HEK293 (cell line): ENCODE data around the gene MRPL51.
"Not testable (repeated sequence)": the region's sequence is repeated elsewhere in the genome, so short reads cannot be mapped to it uniquely, and the experiment has no call there.

Experiments
- CTCF ChIA-PET: fragments of 350-600 bp; formaldehyde crosslinking; extraction: SDS; loops from one replicate; lab custom pipeline; 2021; ENCODE audit warnings: antibody characterized with exemption; lab: Yijun Ruan, JAX
- POLR2A ChIA-PET: fragments of 300-600 bp; formaldehyde crosslinking; extraction: SDS; loops from one replicate; lab custom pipeline; 2020; ENCODE audit warnings: antibody characterized with exemption, inconsistent platforms; lab: Yijun Ruan, JAX
- H3K27ac ChIP-seq: fragments of 200-500 bp; sonication (Bioruptor generic); 2 replicates; pipeline ENCODE4 v1.5.1; 2014; ENCODE audit warnings: low read depth, low read length, control low read depth, inconsistent platforms; ENCODE audit errors: extremely low read depth
- H3K36me3 ChIP-seq, 2 experiments: fragments of 200-500 bp in 1 of 2; sonication (Bioruptor generic) in 1 of 2; 1 replicate in 1 of 2; 2 replicates in 1 of 2; pipeline ENCODE4 v1.5.1; 2014 to 2017; ENCODE audit warnings: inconsistent platforms in 2 of 2, low read length in 2 of 2; ENCODE audit not compliant: control insufficient read depth in 2 of 2, insufficient read depth in 1 of 2
- H3K4me1 ChIP-seq: fragments of 200-500 bp; sonication (Bioruptor generic); 2 replicates; pipeline ENCODE4 v1.5.1; 2014; ENCODE audit warnings: mild to moderate bottlenecking, low read length, inconsistent platforms; ENCODE audit not compliant: control insufficient read depth, insufficient read depth
- H3K4me3 ChIP-seq: 2 replicates; pipeline ENCODE4 v1.5.1; 2011; ENCODE audit warnings: low read depth, mild to moderate bottlenecking, control low read depth, low read length, moderate library complexity
- H3K9me3 ChIP-seq: fragments of 200-500 bp; sonication (Bioruptor generic); 2 replicates; pipeline ENCODE4 v1.5.1; 2014; ENCODE audit warnings: low read depth, low read length, inconsistent platforms; ENCODE audit not compliant: control insufficient read depth, insufficient read depth
- OSR2 ChIP-seq: fragments of 450-650 bp; formaldehyde crosslinking; IDR thresholded peaks from 2 replicates; pipeline ENCODE4 v1.5.1; 2016; ENCODE audit warnings: missing biosample characterization, missing genetic modification characterization
- SP2 ChIP-seq: fragments of 450-650 bp; formaldehyde crosslinking; IDR thresholded peaks from 2 replicates; pipeline ENCODE4 v1.5.1; 2016; ENCODE audit warnings: missing biosample characterization, missing genetic modification characterization
- ZNF426 ChIP-seq: fragments of 450-650 bp; formaldehyde crosslinking; IDR thresholded peaks from 2 replicates; pipeline ENCODE4 v1.5.1; 2017; ENCODE audit warnings: missing biosample characterization, missing genetic modification characterization, mild to moderate bottlenecking, inconsistent platforms, moderate library complexity
- ZNF585B ChIP-seq: fragments of 450-650 bp; formaldehyde crosslinking; IDR thresholded peaks from 2 replicates; pipeline ENCODE4 v1.5.1; 2016; ENCODE audit warnings: missing biosample characterization, missing genetic modification characterization
- TF ChIP-seq, protein P1 (sequence below): fragments of 450-650 bp; formaldehyde crosslinking; IDR thresholded peaks from 2 replicates; pipeline ENCODE4 v1.5.1; 2016; ENCODE audit warnings: missing biosample characterization, missing genetic modification characterization
- TF ChIP-seq, protein P2 (sequence below): fragments of 450-650 bp; formaldehyde crosslinking; IDR thresholded peaks from 2 replicates; pipeline ENCODE4 v1.5.1; 2016; ENCODE audit warnings: missing biosample characterization, missing genetic modification characterization
- TF ChIP-seq, protein P3 (sequence below): fragments of 450-650 bp; formaldehyde crosslinking; IDR thresholded peaks from 2 replicates; pipeline ENCODE4 v1.5.1; 2016; ENCODE audit warnings: missing biosample characterization, missing genetic modification characterization
- TF ChIP-seq, protein P4 (sequence below): fragments of 450-650 bp; formaldehyde crosslinking; IDR thresholded peaks from 2 replicates; pipeline ENCODE4 v1.5.1; 2016; ENCODE audit warnings: missing biosample characterization, missing genetic modification characterization
- TF ChIP-seq, protein P5 (sequence below): fragments of 450-650 bp; IDR thresholded peaks from 2 replicates; pipeline ENCODE4 v1.5.1; 2018; ENCODE audit warnings: missing biosample characterization, missing genetic modification characterization
- TF ChIP-seq, protein P6 (sequence below): fragments of 450-650 bp; formaldehyde crosslinking; IDR thresholded peaks from 2 replicates; pipeline ENCODE4 v1.5.1; 2016; ENCODE audit warnings: missing biosample characterization, missing genetic modification characterization

Gene MRPL51

DNA sequence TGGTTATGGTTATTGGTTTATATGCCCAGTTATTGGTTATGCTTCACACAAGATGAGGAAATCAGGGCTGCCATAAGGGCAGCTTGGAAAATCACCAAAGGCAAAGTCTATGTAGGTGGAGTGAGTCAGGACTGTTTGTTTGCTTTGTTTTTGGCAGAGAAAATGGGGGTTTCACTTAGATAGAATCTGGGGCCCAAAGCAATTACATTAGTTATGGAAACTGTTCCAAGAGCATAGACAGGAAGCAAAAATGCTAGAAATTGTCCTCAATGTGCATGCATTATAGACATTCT lies 24.8 kb downstream of the MRPL51 start (continued):
- TF ChIP-seq, protein P1, sequence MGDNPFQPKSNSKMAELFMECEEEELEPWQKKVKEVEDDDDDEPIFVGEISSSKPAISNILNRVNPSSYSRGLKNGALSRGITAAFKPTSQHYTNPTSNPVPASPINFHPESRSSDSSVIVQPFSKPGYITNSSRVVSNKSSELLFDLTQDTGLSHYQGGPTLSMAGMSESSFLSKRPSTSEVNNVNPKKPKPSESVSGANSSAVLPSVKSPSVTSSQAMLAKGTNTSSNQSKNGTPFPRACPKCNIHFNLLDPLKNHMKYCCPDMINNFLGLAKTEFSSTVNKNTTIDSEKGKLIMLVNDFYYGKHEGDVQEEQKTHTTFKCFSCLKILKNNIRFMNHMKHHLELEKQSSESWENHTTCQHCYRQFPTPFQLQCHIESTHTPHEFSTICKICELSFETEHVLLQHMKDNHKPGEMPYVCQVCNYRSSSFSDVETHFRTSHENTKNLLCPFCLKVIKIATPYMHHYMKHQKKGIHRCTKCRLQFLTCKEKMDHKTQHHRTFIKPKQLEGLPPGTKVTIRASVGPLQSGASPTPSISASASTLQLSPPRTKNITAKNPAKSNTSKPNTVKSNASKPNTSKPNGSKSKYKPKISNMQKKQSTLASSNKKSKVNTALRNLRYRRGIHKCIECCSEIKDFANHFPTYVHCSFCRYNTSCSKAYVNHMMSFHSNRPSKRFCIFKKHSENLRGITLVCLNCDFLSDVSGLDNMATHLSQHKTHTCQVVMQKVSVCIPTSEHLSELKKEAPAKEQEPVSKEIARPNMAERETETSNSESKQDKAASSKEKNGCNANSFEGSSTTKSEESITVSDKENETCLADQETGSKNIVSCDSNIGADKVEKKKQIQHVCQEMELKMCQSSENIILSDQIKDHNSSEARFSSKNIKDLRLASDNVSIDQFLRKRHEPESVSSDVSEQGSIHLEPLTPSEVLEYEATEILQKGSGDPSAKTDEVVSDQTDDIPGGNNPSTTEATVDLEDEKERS = no peak
- TF ChIP-seq, protein P2, sequence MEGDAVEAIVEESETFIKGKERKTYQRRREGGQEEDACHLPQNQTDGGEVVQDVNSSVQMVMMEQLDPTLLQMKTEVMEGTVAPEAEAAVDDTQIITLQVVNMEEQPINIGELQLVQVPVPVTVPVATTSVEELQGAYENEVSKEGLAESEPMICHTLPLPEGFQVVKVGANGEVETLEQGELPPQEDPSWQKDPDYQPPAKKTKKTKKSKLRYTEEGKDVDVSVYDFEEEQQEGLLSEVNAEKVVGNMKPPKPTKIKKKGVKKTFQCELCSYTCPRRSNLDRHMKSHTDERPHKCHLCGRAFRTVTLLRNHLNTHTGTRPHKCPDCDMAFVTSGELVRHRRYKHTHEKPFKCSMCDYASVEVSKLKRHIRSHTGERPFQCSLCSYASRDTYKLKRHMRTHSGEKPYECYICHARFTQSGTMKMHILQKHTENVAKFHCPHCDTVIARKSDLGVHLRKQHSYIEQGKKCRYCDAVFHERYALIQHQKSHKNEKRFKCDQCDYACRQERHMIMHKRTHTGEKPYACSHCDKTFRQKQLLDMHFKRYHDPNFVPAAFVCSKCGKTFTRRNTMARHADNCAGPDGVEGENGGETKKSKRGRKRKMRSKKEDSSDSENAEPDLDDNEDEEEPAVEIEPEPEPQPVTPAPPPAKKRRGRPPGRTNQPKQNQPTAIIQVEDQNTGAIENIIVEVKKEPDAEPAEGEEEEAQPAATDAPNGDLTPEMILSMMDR (tag by site-specific recombination) = no peak
- TF ChIP-seq, protein P3, sequence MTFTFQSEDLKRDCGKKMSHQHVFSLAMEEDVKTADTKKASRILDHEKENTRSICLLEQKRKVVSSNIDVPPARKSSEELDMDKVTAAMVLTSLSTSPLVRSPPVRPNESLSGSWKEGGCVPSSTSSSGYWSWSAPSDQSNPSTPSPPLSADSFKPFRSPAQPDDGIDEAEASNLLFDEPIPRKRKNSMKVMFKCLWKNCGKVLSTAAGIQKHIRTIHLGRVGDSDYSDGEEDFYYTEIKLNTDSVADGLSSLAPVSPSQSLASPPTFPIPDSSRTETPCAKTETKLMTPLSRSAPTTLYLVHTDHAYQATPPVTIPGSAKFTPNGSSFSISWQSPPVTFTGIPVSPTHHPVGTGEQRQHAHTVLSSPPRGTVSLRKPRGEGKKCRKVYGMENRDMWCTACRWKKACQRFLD (tag by site-specific recombination) = no peak
- TF ChIP-seq OSR2 = no peak
- TF ChIP-seq ZNF585B = no peak
- TF ChIP-seq, protein P4, sequence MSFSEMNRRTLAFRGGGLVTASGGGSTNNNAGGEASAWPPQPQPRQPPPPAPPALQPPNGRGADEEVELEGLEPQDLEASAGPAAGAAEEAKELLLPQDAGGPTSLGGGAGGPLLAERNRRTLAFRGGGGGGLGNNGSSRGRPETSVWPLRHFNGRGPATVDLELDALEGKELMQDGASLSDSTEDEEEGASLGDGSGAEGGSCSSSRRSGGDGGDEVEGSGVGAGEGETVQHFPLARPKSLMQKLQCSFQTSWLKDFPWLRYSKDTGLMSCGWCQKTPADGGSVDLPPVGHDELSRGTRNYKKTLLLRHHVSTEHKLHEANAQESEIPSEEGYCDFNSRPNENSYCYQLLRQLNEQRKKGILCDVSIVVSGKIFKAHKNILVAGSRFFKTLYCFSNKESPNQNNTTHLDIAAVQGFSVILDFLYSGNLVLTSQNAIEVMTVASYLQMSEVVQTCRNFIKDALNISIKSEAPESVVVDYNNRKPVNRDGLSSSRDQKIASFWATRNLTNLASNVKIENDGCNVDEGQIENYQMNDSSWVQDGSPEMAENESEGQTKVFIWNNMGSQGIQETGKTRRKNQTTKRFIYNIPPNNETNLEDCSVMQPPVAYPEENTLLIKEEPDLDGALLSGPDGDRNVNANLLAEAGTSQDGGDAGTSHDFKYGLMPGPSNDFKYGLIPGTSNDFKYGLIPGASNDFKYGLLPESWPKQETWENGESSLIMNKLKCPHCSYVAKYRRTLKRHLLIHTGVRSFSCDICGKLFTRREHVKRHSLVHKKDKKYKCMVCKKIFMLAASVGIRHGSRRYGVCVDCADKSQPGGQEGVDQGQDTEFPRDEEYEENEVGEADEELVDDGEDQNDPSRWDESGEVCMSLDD (tag by site-specific recombination) = no peak
- no peak for TF ChIP-seq ZNF426
- TF ChIP-seq, protein P5, sequence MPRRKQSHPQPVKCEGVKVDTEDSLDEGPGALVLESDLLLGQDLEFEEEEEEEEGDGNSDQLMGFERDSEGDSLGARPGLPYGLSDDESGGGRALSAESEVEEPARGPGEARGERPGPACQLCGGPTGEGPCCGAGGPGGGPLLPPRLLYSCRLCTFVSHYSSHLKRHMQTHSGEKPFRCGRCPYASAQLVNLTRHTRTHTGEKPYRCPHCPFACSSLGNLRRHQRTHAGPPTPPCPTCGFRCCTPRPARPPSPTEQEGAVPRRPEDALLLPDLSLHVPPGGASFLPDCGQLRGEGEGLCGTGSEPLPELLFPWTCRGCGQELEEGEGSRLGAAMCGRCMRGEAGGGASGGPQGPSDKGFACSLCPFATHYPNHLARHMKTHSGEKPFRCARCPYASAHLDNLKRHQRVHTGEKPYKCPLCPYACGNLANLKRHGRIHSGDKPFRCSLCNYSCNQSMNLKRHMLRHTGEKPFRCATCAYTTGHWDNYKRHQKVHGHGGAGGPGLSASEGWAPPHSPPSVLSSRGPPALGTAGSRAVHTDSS (tag by site-specific recombination) = no peak
- TF ChIP-seq, protein P6, sequence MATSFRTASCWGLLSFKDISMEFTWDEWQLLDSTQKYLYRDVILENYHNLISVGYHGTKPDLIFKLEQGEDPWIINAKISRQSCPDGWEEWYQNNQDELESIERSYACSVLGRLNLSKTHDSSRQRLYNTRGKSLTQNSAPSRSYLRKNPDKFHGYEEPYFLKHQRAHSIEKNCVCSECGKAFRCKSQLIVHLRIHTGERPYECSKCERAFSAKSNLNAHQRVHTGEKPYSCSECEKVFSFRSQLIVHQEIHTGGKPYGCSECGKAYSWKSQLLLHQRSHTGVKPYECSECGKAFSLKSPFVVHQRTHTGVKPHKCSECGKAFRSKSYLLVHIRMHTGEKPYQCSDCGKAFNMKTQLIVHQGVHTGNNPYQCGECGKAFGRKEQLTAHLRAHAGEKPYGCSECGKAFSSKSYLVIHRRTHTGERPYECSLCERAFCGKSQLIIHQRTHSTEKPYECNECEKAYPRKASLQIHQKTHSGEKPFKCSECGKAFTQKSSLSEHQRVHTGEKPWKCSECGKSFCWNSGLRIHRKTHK (tag by site-specific recombination) = no peak
- no peak for TF ChIP-seq SP2 (tag by site-specific recombination)

DNA sequence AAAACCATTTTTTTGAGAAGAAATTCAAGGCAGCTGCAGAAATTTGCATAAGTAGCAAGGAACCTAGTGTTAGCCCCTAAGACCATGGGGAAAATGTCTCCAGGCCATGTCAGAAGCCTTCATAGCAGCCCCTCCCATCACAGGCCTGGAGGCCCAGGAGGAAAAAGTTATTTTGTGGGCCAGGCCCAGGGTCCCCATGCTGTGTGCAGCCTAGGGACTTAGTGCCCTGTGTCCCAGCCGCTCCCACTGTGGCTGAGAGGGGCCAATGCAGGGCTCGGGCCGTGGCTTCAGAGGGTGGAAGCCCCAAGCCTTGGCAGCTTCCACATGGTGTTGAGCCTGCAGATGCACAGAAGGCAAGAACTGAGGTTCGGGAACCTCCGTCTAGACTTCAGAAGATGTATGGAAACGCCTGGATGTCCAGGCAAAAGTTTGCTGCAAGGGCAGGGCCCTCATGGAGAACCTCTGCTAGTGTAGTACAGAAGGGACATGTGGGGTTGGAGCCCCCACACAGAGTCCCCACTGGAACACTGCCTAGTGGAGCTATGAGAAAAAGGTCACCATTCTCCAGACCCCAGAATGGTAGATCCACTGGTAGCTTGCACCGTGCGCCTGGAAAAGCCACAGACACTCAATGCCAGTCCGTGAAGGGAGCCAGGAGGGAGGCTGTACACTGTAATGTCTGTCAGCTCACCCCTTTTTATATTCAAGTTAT lies 25.3 kb downstream of the MRPL51 start:
- not testable (repeated sequence) for H3K4me3 ChIP-seq, H3K27ac ChIP-seq, H3K9me3 ChIP-seq, H3K4me1 ChIP-seq
- ChIA-PET POLR2A (interaction anchor here (0.6 kb wide), 1 partner anchor 21 kb away, joined by 3 read pairs; no protein-coding TSS in a partner anchor), CTCF (interaction anchor here (1.7 to 2.2 kb wide), 3 partner anchors 44 to 184 kb away, joined by 6 to 11 read pairs (median 9); no protein-coding TSS in a partner anchor)
- peaks cover 9 to 41% of the 10 kb centered on the region in 2 experiments for H3K36me3 ChIP-seq
- peak; percentile 81 for TF ChIP-seq ZNF585B

DNA sequence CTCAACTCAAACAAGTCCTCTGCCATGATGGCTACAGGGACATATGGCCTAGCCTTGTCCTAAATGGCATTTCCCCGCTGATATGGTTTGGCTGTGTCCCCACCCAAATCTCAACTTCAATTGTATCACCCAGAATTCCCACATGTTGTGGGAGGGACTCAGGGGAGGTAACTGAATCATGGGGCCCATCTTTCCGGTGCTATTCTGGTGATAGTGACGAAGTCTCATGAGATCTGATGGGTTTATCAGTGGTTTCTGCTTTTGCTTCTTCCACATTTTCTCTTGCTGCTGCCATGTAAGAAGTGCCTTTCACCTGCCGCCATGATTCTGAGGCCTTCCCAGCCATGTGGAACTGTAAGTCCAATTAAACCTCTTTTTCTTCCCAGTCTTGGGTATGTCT lies 26.3 kb downstream of the MRPL51 start:
- not testable (repeated sequence) for H3K27ac ChIP-seq, H3K4me3 ChIP-seq, H3K4me1 ChIP-seq, H3K9me3 ChIP-seq
- peaks cover 9 to 50% of the 10 kb centered on the region in 2 experiments for H3K36me3 ChIP-seq
- ChIA-PET POLR2A (interaction anchor here (0.5 to 2.2 kb wide), 4 partner anchors 10 to 141 kb away, joined by 3 to 13 read pairs (median 3); no protein-coding TSS in a partner anchor), CTCF (interaction anchor here (0.8 to 2.2 kb wide), 8 partner anchors 10 to 144 kb away, joined by 4 to 73 read pairs (median 13); partner anchors contain the start of genes CD27 and TAPBPL)
